SK-N-SH (cell line): Measurements from ENCODE around the gene LRRC40. TPM values are rescaled to one million over a fixed set of nuclear protein-coding genes. Genes with fewer than 3 reads are reported as not detected.

ENCODE experiments used
- CTCF ChIA-PET: fragments of 300-600, 350-600 bp; formaldehyde crosslinking; extraction: SDS; loops from one replicate; lab custom pipeline; 2021; lab: Yijun Ruan, JAX
- POLR2A ChIA-PET: fragments of 350-600 bp; sonication (Branson Sonifier 250); formaldehyde crosslinking; extraction: SDS; loops from one replicate; lab custom pipeline; 2020; ENCODE audit warnings: antibody characterized with exemption, inconsistent platforms; lab: Yijun Ruan, JAX
- DNase-seq: peaks from one replicate; pipeline ENCODE4 v3.0.0; 2012
- H2AFZ ChIP-seq: fragments of 200-600 bp; sonication (generic); 2 replicates; pipeline ENCODE4 v1.8.1; 2016; ENCODE audit warnings: antibody characterized with exemption, mild to moderate bottlenecking, low read depth
- H3F3A ChIP-seq: fragments of 200-600 bp; sonication (generic); replicated peaks from 2 replicates; pipeline ENCODE3; 2016; ENCODE audit warnings: antibody characterized with exemption, mild to moderate bottlenecking; ENCODE audit not compliant: insufficient read depth
- H3K27ac ChIP-seq, 2 experiments: fragments of 200-500 bp in 1 of 2; fragments of 200-600 bp in 1 of 2; sonication (Bioruptor generic) in 1 of 2; sonication (generic), shearing (Covaris generic) in 1 of 2; 2 replicates each; pipeline versions ENCODE4 v1.5.1 to v1.6.1; 2014 to 2016; ENCODE audit warnings: low read depth in 2 of 2, inconsistent platforms in 1 of 2, low read length in 1 of 2, mild to moderate bottlenecking in 1 of 2, mixed read lengths in 1 of 2
- H3K27me3 ChIP-seq: fragments of 200-600 bp; sonication (generic), shearing (Covaris generic); 2 replicates; pipeline ENCODE4 v1.6.1; 2016; ENCODE audit warnings: mixed run types; ENCODE audit not compliant: insufficient read depth
- H3K36me3 ChIP-seq, 2 experiments: fragments of 200-500 bp in 1 of 2; fragments of 200-600 bp in 1 of 2; sonication (Bioruptor generic) in 1 of 2; sonication (generic) in 1 of 2; replicated peaks in 1 of 2; 2 replicates each; pipeline versions ENCODE3 to v1.5.1; 2014 to 2016; ENCODE audit warnings: low read length in 1 of 2, mild to moderate bottlenecking in 1 of 2; ENCODE audit not compliant: insufficient read depth in 2 of 2, control insufficient read depth in 1 of 2
- H3K4me1 ChIP-seq, 2 experiments: fragments of 200-500 bp in 1 of 2; fragments of 200-600 bp in 1 of 2; sonication (Bioruptor generic) in 1 of 2; sonication (generic), shearing (Covaris generic) in 1 of 2; 2 replicates each; pipeline versions ENCODE4 v1.5.1 to v1.6.1; 2014 to 2016; ENCODE audit warnings: low read depth in 1 of 2, low read length in 1 of 2, mixed run types in 1 of 2; ENCODE audit not compliant: insufficient read depth in 2 of 2, control insufficient read depth in 1 of 2
- H3K4me2 ChIP-seq: fragments of 200-600 bp; sonication (generic), shearing (Covaris generic); 2 replicates; pipeline ENCODE4 v1.6.1; 2017; ENCODE audit warnings: mixed run types
- H3K4me3 ChIP-seq, 2 experiments: fragments of 200-500 bp in 1 of 2; fragments of 200-600 bp in 1 of 2; sonication (Bioruptor generic) in 1 of 2; sonication (generic), shearing (Covaris generic) in 1 of 2; 2 replicates each; pipeline versions ENCODE4 v1.5.1 to v1.8.1; 2014 to 2016; ENCODE audit warnings: low read depth in 2 of 2, inconsistent platforms in 1 of 2, low read length in 1 of 2, mild to moderate bottlenecking in 1 of 2, mixed read lengths in 1 of 2, moderate library complexity in 1 of 2
- H3K79me2 ChIP-seq: fragments of 200-600 bp; sonication (generic); 2 replicates; pipeline ENCODE4 v1.8.1; 2017; ENCODE audit warnings: mild to moderate bottlenecking; ENCODE audit not compliant: insufficient read depth
- H3K9ac ChIP-seq: fragments of 200-600 bp; sonication (generic); 2 replicates; pipeline ENCODE4 v1.6.1; 2017; ENCODE audit warnings: mixed run types
- H3K9me2 ChIP-seq: fragments of 200-600 bp; sonication (generic); 2 replicates; pipeline ENCODE4 v1.6.1; 2017; ENCODE audit warnings: mixed run types
- H3K9me3 ChIP-seq: fragments of 200-600 bp; sonication (generic); 2 replicates; pipeline ENCODE4 v1.6.1; 2017; ENCODE audit warnings: mixed run types, mild to moderate bottlenecking, moderate library complexity
- H4K20me1 ChIP-seq: fragments of 200-600 bp; sonication (generic); 2 replicates; pipeline ENCODE4 v1.6.1; 2017; ENCODE audit warnings: mild to moderate bottlenecking, mixed run types; ENCODE audit not compliant: insufficient read depth
- CTCF ChIP-seq: fragments of 200-600 bp; sonication (generic); IDR thresholded peaks from 2 replicates; pipeline ENCODE4 v1.6.1; 2017; ENCODE audit warnings: antibody characterized with exemption, mild to moderate bottlenecking, moderate library complexity
- ELF1 ChIP-seq: IDR thresholded peaks from 2 replicates; pipeline ENCODE4 v1.4.0; 2012
- EP300 ChIP-seq, 2 experiments: IDR thresholded peaks; 2 replicates each; pipeline versions ENCODE4 v1.4.0 to v1.6.1; 2012; ENCODE audit warnings: borderline replicate concordance in 1 of 2, low read depth in 1 of 2, low read length in 1 of 2
- JUND ChIP-seq: IDR thresholded peaks from 2 replicates; pipeline ENCODE4 v1.4.0; 2012
- MEF2A ChIP-seq: IDR thresholded peaks from 2 replicates; pipeline ENCODE4 v1.4.0; 2012; ENCODE audit warnings: low read depth, borderline replicate concordance
- NFIC ChIP-seq: IDR thresholded peaks from 2 replicates; pipeline ENCODE4 v1.4.0; 2012; ENCODE audit warnings: borderline replicate concordance
- PBX3 ChIP-seq: IDR thresholded peaks from 2 replicates; pipeline ENCODE4; 2012
- RAD21 ChIP-seq: IDR thresholded peaks from 2 replicates; pipeline ENCODE4 v1.6.1; 2012; ENCODE audit warnings: mild to moderate bottlenecking, low read length
- RCOR1 ChIP-seq: fragments of 150-350 bp; IDR thresholded peaks from 2 replicates; pipeline ENCODE4 v1.6.1; 2017; ENCODE audit warnings: antibody characterized with exemption, low read length
- REST ChIP-seq: IDR thresholded peaks from 2 replicates; pipeline ENCODE4 v1.6.1; 2012; ENCODE audit warnings: mild to moderate bottlenecking, low read depth, low read length, moderate library complexity
- RXRA ChIP-seq: IDR thresholded peaks from 2 replicates; pipeline ENCODE4 v1.4.0; 2012; ENCODE audit warnings: low read depth, mild to moderate bottlenecking, borderline replicate concordance
- SIN3A ChIP-seq: IDR thresholded peaks from 2 replicates; pipeline ENCODE4 v1.6.1; 2012; ENCODE audit warnings: low read depth, mild to moderate bottlenecking, low read length, moderate library complexity, borderline replicate concordance
- TCF12 ChIP-seq: IDR thresholded peaks from 2 replicates; pipeline ENCODE4 v1.4.0; 2012
- USF2 ChIP-seq: fragments of 150-350 bp; IDR thresholded peaks from 2 replicates; pipeline ENCODE4 v1.6.1; 2017; ENCODE audit warnings: antibody characterized with exemption, low read length, low read depth, borderline replicate concordance
- YY1 ChIP-seq: IDR thresholded peaks from 2 replicates; pipeline ENCODE4 v1.4.0; 2012; ENCODE audit warnings: low read depth, mild to moderate bottlenecking
- polyA plus RNA-seq, 3 experiments: library from polyadenylated mRNA; depleted of rRNA; stranded (reverse); fragments of >200 nt; gene quantifications; 2 replicates each; pipeline ENCODE4 v1.2.3, GENCODE V29; 2012

LRRC40 gene
- polyA plus RNA-seq, 1 of the 3 experiments (the other 2 are of a cell fraction), result 5.6 TPM

GRCh38 chr1:70247768-70248167 is 42.4 kb upstream of the LRRC40 start (continued):
- TF ChIP-seq REST (no peak), USF2 (no peak), MEF2A (no peak)

- Histone ChIP-seq H3K4me2 (no peak overlapping the region), H3K4me1 (peaks cover 0 to 8% of the 10 kb centered on the region in 2 experiments; a peak in 1 of 4 replicates), H3K9me2 (no peaks in the 10 kb centered on the region), H3K9me3 (no peaks in the 10 kb centered on the region), H3K4me3 (no peak overlapping the region), H4K20me1 (no peaks in the 10 kb centered on the region), H3K27me3 (no peaks in the 10 kb centered on the region), H3F3A (peaks cover 31% of the 10 kb centered on the region), H3K36me3 (peaks cover 96 to 100% of the 10 kb centered on the region in 2 experiments), H2AFZ (no peak overlapping the region), H3K79me2 (peaks cover 20% of the 10 kb centered on the region; the same call in 1 of the 2 replicates), H3K9ac (no peak overlapping the region), H3K27ac (peak overlapping the region; percentile 10 to 69; a peak in 3 of 4 replicates)
- CTCF ChIA-PET, result no interaction called here
- DNase-seq, result no peak
- POLR2A ChIA-PET, result no interaction called here
- no peak for TF ChIP-seq ELF1
- peak; percentile 67; the same call in 1 of the 2 replicates for TF ChIP-seq TCF12
- TF ChIP-seq RCOR1, result no peak
- no peak for TF ChIP-seq JUND
- peak in 1 of 2 experiments; percentile 77; a peak in 2 of 4 replicates for TF ChIP-seq EP300 (IDR thresholded peaks at IDR 0.05; ENCODE audit: borderline replicate concordance in 1 of 2, low read depth in 1 of 2, low read length in 1 of 2)
- no peak for TF ChIP-seq RXRA
- no peak for TF ChIP-seq YY1
- TF ChIP-seq SIN3A, result no peak
- no peak for TF ChIP-seq NFIC
- TF ChIP-seq CTCF, result no peak
- no peak for TF ChIP-seq RAD21
- TF ChIP-seq PBX3, result peak; percentile 55; the same call in 1 of the 2 replicates
Observed at GRCh38 chr1:70247122-70247521, 41.7 kb upstream of the LRRC40 start.
